Keratinocyte (primary cell): ENCODE data around the gene ZFP1. TPM values are rescaled to one million over a fixed set of nuclear protein-coding genes. Genes with fewer than 3 reads are reported as not detected.

ENCODE experiments used
- DNase-seq: peaks from one replicate; pipeline ENCODE4 v3.0.0-alpha.2; 2011; ENCODE audit warnings: low read depth, missing footprints, low spot score
- FAIRE-seq: peaks from 2 replicates; lab custom pipeline; 2011; peaks lifted over from hg19 to GRCh38; lab: Jason Lieb, UNC
- H2AFZ ChIP-seq: 2 replicates; pipeline ENCODE4 v1.6.0; 2012; ENCODE audit warnings: low read length, control low read depth, inconsistent platforms; ENCODE audit not compliant: control insufficient read depth
- H3K27ac ChIP-seq: 2 replicates; pipeline ENCODE4 v1.5.1; 2011; ENCODE audit warnings: low read length; ENCODE audit not compliant: control insufficient read depth, insufficient read depth
- H3K27me3 ChIP-seq: 3 replicates; pipeline ENCODE4 v1.6.0; 2011; ENCODE audit warnings: low read length; ENCODE audit not compliant: control insufficient read depth, insufficient read depth; ENCODE audit errors: extremely low read depth
- H3K36me3 ChIP-seq, 2 experiments: 2 replicates in 1 of 2; 3 replicates in 1 of 2; pipeline ENCODE4 v1.5.1; 2011; ENCODE audit warnings: low read length in 2 of 2, mild to moderate bottlenecking in 1 of 2; ENCODE audit not compliant: control insufficient read depth in 2 of 2, insufficient read depth in 2 of 2; ENCODE audit errors: extremely low read depth in 1 of 2
- H3K4me1 ChIP-seq: 3 replicates; pipeline ENCODE4 v1.5.1; 2011; ENCODE audit warnings: low read length; ENCODE audit not compliant: control insufficient read depth, insufficient read depth; ENCODE audit errors: extremely low read depth
- H3K4me2 ChIP-seq: 3 replicates; pipeline ENCODE4 v1.6.0; 2011; ENCODE audit warnings: low read depth, low read length; ENCODE audit not compliant: control insufficient read depth, insufficient read depth; ENCODE audit errors: extremely low read depth
- H3K4me3 ChIP-seq, 3 experiments: fragments of 200-600 bp in 1 of 3; sonication (generic) in 1 of 3; 2 replicates in 2 of 3; 3 replicates in 1 of 3; pipeline ENCODE4 v1.5.1; 2011 to 2016; ENCODE audit warnings: low read length in 3 of 3, mild to moderate bottlenecking in 3 of 3, control low read depth in 2 of 3, inconsistent platforms in 1 of 3, low read depth in 1 of 3, mixed read lengths in 1 of 3, mixed run types in 1 of 3, moderate library complexity in 1 of 3; ENCODE audit not compliant: control insufficient read depth in 2 of 3, insufficient read depth in 2 of 3; ENCODE audit errors: extremely low read depth in 1 of 3
- H3K79me2 ChIP-seq: 2 replicates; pipeline ENCODE4 v1.6.0; 2012; ENCODE audit warnings: low read length; ENCODE audit not compliant: control insufficient read depth, insufficient read depth
- H3K9ac ChIP-seq: 3 replicates; pipeline ENCODE4 v1.6.0; 2011; ENCODE audit warnings: low read length; ENCODE audit not compliant: control insufficient read depth, insufficient read depth; ENCODE audit errors: extremely low read depth
- H3K9me1 ChIP-seq: 3 replicates; pipeline ENCODE4 v1.6.0; 2011; ENCODE audit warnings: low read length; ENCODE audit not compliant: control insufficient read depth, insufficient read depth; ENCODE audit errors: extremely low read depth
- H3K9me3 ChIP-seq: 2 replicates; pipeline ENCODE4 v1.5.1; 2012; ENCODE audit warnings: low read depth, low read length; ENCODE audit not compliant: control insufficient read depth
- H4K20me1 ChIP-seq: 3 replicates; pipeline ENCODE4 v1.6.0; 2011; ENCODE audit warnings: low read length; ENCODE audit not compliant: control insufficient read depth, insufficient read depth; ENCODE audit errors: extremely low read depth
- EZH2 ChIP-seq: IDR thresholded peaks from one replicate; pipeline ENCODE4 v1.6.1; 2012; ENCODE audit warnings: inconsistent platforms, mild to moderate bottlenecking, low read length, moderate library complexity
- dilution Hi-C: fragments of 300-500 bp; cut with MboI; formaldehyde crosslinking; loops from one replicate; pipeline ENCODE4 v1.7.0; 2020; ENCODE audit warnings: low sequenced_read_pairs; ENCODE audit not compliant: extremely low pct_ligation_motif_present
- polyA plus RNA-seq, 5 experiments: library from polyadenylated mRNA; depleted of rRNA in 3 of 5; stranded (reverse) in 3 of 5; stranded (forward) in 1 of 5; unstranded in 1 of 5; fragments of >200 nt; gene quantifications; 1 replicate in 1 of 5; 2 replicates in 3 of 5; 3 replicates in 1 of 5; pipeline versions ENCODE4 v1.2.1 to v1.2.3, GENCODE V29; 2011 to 2012; ENCODE audit warnings: missing spikeins in 2 of 5, low read depth in 1 of 5, low replicate concordance in 1 of 5
- TF ChIP-seq, protein P1 (sequence below), 3 experiments: IDR thresholded peaks in 1 of 3; conservative IDR thresholded peaks in 1 of 3; optimal IDR thresholded peaks in 1 of 3; 2 replicates in 2 of 3; 3 replicates in 1 of 3; pipeline versions ENCODE3 to v1.5.1; 2011; ENCODE audit warnings: low read length in 3 of 3, mild to moderate bottlenecking in 3 of 3, moderate library complexity in 2 of 3, control low read depth in 1 of 3, inconsistent platforms in 1 of 3; ENCODE audit not compliant: insufficient read depth in 2 of 3; ENCODE audit errors: extremely low read depth in 1 of 3

Gene ZFP1
- polyA plus RNA-seq, 1 donor (not counting 4 experiments of a cell fraction or from before 2014, with no cell fraction given): 8.6 TPM

DNA sequence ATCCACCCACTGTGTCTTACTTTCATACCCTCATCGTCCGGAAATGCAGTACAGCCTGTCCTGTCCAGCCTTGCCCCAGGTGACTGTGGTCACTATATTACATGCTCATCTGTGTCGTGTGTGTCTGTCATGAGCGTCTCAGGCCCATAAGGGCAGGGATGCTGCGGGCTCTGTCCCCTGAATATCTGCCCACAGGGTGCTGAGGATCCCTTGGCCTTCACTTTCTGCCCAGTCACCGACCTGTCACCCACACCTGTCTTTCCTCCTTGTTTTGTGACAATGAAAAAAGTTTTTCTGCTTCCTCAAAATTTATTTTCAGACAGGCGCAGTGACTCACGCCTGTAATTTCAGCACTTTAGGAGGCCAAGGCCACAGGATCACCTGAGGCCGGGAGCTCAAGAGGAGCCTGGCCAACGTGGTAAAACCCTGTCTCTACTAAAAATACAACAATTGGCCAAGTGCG lies 69.1 kb downstream of the ZFP1 start:
- dilution Hi-C loops: no loop called here

DNA sequence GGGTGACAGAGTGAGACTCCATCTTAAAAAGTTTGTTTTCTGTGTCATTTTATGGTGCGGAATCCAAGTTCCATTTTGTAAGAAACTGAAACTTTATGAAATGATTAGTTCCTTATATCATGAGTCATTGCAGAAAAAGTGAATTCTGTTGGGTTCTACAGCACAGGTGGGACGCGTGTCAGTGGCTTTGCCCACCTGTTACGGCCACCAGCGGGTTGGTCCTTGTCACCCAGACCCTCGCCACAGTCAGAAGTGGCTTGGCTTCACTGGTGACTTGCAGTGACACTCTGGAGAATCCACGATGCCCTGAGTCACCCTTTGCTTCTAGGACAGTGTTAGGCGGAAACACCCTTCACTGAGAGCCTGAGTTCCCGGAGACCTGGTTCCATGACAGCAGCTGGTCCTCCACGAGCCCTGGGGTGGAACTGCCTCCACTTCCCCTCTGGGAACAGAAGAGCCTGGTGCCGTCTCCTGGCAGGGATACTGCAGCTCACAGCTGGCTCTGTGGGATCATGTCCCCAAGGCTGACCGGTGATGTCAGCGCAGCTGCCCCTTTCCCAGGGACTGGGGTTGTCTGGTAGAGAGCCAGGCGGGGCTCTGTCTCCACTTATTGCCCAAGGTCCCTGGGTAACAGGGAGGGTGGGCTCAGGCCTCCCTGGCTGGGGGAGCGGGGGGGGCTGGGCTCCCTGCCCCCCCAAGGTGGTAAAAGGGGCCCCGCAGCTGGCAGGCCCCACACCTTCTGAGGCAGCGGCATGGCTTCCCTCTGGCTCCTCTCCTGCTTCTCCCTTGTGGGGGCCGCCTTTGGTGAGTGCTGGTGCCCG lies 70.1 kb downstream of the ZFP1 start, which contains the start of gene CTRB1:
Gene CTRB1 (plus strand): TSS at position 733 of the 821 bp plus-strand sequence. CDS start 20 bp downstream, at position 753.
- H3K79me2 ChIP-seq: no peaks in the 10 kb centered on the region
- DNase-seq (no peak), FAIRE-seq (no peak)
- no peaks in the 10 kb centered on the region for H4K20me1 ChIP-seq
- H3K27ac ChIP-seq: no peak within 1 kb of the TSS
- H3K4me1 ChIP-seq: no peaks in the 10 kb centered on the region
- no peak for TF ChIP-seq EZH2
- TF ChIP-seq, protein P1, sequence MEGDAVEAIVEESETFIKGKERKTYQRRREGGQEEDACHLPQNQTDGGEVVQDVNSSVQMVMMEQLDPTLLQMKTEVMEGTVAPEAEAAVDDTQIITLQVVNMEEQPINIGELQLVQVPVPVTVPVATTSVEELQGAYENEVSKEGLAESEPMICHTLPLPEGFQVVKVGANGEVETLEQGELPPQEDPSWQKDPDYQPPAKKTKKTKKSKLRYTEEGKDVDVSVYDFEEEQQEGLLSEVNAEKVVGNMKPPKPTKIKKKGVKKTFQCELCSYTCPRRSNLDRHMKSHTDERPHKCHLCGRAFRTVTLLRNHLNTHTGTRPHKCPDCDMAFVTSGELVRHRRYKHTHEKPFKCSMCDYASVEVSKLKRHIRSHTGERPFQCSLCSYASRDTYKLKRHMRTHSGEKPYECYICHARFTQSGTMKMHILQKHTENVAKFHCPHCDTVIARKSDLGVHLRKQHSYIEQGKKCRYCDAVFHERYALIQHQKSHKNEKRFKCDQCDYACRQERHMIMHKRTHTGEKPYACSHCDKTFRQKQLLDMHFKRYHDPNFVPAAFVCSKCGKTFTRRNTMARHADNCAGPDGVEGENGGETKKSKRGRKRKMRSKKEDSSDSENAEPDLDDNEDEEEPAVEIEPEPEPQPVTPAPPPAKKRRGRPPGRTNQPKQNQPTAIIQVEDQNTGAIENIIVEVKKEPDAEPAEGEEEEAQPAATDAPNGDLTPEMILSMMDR (optimal IDR thresholded peaks at IDR 0.05 in 1 of 3, IDR thresholded peaks at IDR 0.05 in 1 of 3, conservative IDR thresholded peaks at IDR 0.05 in 1 of 3; ENCODE audit: extremely low read depth in 1 of 3, insufficient read depth in 2 of 3, low read length in 3 of 3): no peak
- H3K36me3 ChIP-seq: no peaks in the 10 kb centered on the region
- H3K9me1 ChIP-seq: no peaks in the 10 kb centered on the region
- no peaks in the 10 kb centered on the region for H3K27me3 ChIP-seq
- no peak within 1 kb of the TSS for H3K9ac ChIP-seq
- no peaks in the 10 kb centered on the region for H3K9me3 ChIP-seq
- dilution Hi-C loops: no loop called here
- H2AFZ ChIP-seq: no peak within 1 kb of the TSS
- H3K4me3 ChIP-seq: no peak within 1 kb of the TSS
- no peak within 1 kb of the TSS for H3K4me2 ChIP-seq

More for the DNA sequence above, 69.1 kb downstream of the ZFP1 start:
- Histone ChIP-seq H3K9me3 (no peaks in the 10 kb centered on the region), H3K27me3 (no peaks in the 10 kb centered on the region), H3K9me1 (no peaks in the 10 kb centered on the region), H3K36me3 (no peaks in the 10 kb centered on the region), H3K27ac (no peak overlapping the region), H3K4me1 (no peaks in the 10 kb centered on the region), H3K9ac (no peak overlapping the region), H2AFZ (no peak overlapping the region), H3K4me2 (no peak overlapping the region), H3K4me3 (no peak overlapping the region), H3K79me2 (no peaks in the 10 kb centered on the region), H4K20me1 (no peaks in the 10 kb centered on the region)
- FAIRE-seq: no peak
- no peak for DNase-seq
- no peak for TF ChIP-seq EZH2
- TF ChIP-seq, protein P1 (optimal IDR thresholded peaks at IDR 0.05 in 1 of 3, IDR thresholded peaks at IDR 0.05 in 1 of 3, conservative IDR thresholded peaks at IDR 0.05 in 1 of 3; ENCODE audit: extremely low read depth in 1 of 3, insufficient read depth in 2 of 3, low read length in 3 of 3): no peak
